ENCODE data around the gene PCDH12.

DNA sequence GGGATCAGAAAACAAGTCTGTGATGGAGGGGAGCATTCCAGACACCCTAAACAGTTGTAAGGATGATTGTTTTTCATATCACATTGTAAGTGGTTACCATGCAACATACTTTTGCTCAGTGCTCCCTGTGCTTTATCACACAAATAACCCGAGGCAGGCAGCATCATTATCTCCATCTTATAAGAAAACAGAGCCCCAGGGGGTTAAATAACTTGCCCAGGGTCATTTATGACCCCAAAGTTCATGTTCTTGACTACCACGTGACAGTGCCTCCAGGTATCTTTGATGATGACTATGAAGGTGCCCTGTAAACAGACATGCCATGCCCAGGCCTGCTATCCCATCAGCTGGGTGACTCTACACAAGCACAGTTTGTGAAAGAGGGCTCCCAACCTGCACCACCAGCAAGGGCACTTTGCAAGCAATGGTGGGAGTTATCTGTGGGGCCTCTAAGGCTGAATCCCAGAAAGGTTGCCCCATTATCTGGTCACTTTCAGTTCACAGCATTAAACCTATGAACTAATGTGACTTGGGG, 45.3 kb upstream of the PCDH12 start:
- TF ChIP-seq, protein P1, sequence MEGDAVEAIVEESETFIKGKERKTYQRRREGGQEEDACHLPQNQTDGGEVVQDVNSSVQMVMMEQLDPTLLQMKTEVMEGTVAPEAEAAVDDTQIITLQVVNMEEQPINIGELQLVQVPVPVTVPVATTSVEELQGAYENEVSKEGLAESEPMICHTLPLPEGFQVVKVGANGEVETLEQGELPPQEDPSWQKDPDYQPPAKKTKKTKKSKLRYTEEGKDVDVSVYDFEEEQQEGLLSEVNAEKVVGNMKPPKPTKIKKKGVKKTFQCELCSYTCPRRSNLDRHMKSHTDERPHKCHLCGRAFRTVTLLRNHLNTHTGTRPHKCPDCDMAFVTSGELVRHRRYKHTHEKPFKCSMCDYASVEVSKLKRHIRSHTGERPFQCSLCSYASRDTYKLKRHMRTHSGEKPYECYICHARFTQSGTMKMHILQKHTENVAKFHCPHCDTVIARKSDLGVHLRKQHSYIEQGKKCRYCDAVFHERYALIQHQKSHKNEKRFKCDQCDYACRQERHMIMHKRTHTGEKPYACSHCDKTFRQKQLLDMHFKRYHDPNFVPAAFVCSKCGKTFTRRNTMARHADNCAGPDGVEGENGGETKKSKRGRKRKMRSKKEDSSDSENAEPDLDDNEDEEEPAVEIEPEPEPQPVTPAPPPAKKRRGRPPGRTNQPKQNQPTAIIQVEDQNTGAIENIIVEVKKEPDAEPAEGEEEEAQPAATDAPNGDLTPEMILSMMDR (IDR thresholded peaks at IDR 0.05): no peak
- no peak for TF ChIP-seq EP300 (IDR thresholded peaks at IDR 0.05)
